ENCODE data around the gene TSC22D2.

DNA sequence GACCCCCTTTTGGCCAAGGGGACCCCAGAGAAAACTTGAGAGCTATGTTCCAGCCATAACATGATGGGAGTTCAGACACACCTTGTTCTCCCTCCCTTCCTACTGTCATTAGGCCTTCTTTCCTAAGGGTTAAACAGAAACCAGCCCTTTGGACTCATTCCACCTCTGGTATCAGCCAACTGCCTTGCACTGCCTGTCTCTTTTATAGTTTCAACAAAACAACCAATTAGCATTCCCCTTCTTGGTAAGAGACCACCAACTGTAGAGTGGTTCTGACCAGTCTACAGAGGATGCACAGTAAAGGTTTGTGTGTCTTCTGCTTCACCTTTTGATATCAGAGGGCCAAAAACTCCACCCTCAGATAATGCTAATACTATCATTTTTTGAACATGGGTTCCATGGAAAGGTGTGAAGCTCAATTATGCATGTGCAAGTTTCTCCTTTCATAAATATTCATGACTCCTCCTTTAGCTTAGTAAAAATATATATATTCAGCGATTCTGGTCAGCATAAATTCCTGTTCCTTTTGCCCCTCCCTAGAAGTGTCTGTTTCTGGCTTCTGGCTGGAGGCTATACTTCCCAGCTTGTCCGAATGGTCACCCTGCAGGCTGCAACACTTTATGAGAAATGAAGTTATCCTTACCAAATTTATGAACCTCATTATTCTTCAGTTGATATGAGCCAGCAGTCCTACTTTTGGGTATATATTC lies 82.3 kb downstream of the TSC22D2 start:
- TF ChIP-seq POLR2AphosphoS5 (IDR thresholded peaks at IDR 0.05; ENCODE audit: low read depth, low read length) (no peak), CTCF (IDR thresholded peaks at IDR 0.05) (no peak)
